MCF 10A (cell line): Measurements from ENCODE around the gene MBIP. TPM values are rescaled to one million over a fixed set of nuclear protein-coding genes. Genes with fewer than 3 reads are reported as not detected.
"Not testable (repeated sequence)": the region's sequence is repeated elsewhere in the genome, so short reads cannot be mapped to it uniquely, and the experiment has no call there.

ENCODE experiments used
- BruUV-seq: library from RNA; stranded (reverse); fragments of 400-500 nt; replicated peaks from 2 replicates; lab custom pipeline; 2021; lab: Mats Ljungman, UMichigan
- CTCF ChIA-PET: fragments of 300-600 bp; sonication (Branson Sonifier 250); formaldehyde crosslinking; extraction: SDS; loops from one replicate; lab custom pipeline; 2021; ENCODE audit warnings: antibody characterized with exemption, inconsistent platforms; lab: Yijun Ruan, JAX
- POLR2A ChIA-PET: fragments of 300-600, 350-650 bp; sonication (Branson Sonifier 250); formaldehyde crosslinking; extraction: SDS; loops from one replicate; lab custom pipeline; 2020; ENCODE audit warnings: antibody characterized with exemption, inconsistent platforms; lab: Yijun Ruan, JAX
- DNase-seq: peaks from one replicate; pipeline ENCODE4 v3.0.0-alpha.2; 2018; ENCODE audit not compliant: unreplicated experiment
- H3K27ac Mint-ChIP-seq: one replicate; pipeline ENCODE4 v1.8.0; 2022; ENCODE audit warnings: mild to moderate bottlenecking, low read depth, mixed read lengths; ENCODE audit not compliant: unreplicated experiment
- H3K27me3 Mint-ChIP-seq: one replicate; pipeline ENCODE4 v1.8.0; 2022; ENCODE audit warnings: mixed read lengths; ENCODE audit not compliant: insufficient read depth, unreplicated experiment
- H3K36me3 Mint-ChIP-seq: one replicate; pipeline ENCODE4 v1.8.0; 2022; ENCODE audit warnings: mild to moderate bottlenecking, moderate library complexity, mixed read lengths; ENCODE audit not compliant: insufficient read depth, unreplicated experiment
- H3K4me1 Mint-ChIP-seq: one replicate; pipeline ENCODE4 v1.8.0; 2022; ENCODE audit warnings: mixed read lengths; ENCODE audit not compliant: insufficient read depth, unreplicated experiment
- H3K4me3 Mint-ChIP-seq: one replicate; pipeline ENCODE4 v1.8.0; 2022; ENCODE audit warnings: mild to moderate bottlenecking, moderate library complexity, mixed read lengths; ENCODE audit not compliant: unreplicated experiment
- H3K9me3 Mint-ChIP-seq: one replicate; pipeline ENCODE4 v1.8.0; 2022; ENCODE audit warnings: mixed read lengths; ENCODE audit not compliant: unreplicated experiment
- intact Hi-C: fragments of 100-400 bp; cut with micrococcal nuclease; formaldehyde crosslinking; loops from 2 replicates; pipeline ENCODE4 v1.14.1; 2022
- total RNA-seq: library from RNA; stranded (reverse); gene quantifications from 2 replicates; pipeline ENCODE4 v1.2.3, GENCODE V29; 2022
- TF ChIP-seq, protein P1 (sequence below): fragments of 200-600 bp; IDR thresholded peaks from one replicate; pipeline ENCODE4 v1.8.0; 2022; ENCODE audit warnings: antibody characterized with exemption, mild to moderate bottlenecking; ENCODE audit not compliant: unreplicated experiment

The MBIP gene
- total RNA-seq, 1 experiment from 2014 or later = 20.9 TPM

DNA sequence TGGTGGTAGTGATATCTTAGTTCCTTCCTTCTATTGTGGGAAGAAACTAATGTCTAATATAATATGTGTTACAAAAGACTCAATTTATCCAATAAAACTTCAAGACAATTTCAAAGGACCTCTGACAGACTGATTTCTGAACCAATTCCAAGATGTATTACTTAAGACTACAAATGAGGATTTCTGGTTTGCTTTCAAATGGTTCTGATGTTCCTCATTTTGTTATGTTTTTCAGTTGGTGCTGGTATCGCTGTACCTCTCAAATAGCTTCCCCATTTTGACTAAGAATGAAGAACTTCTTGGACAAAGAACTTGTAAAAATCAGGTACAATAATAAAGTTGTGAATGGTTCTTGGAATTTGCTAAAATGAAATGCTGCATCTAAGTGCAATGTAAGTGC lies 19.4 kb upstream of the MBIP start:
- Mint-ChIP-seq H3K27ac (no peak overlapping the region), H3K36me3 (no peaks in the 10 kb centered on the region), H3K27me3 (no peaks in the 10 kb centered on the region), H3K9me3 (no peaks in the 10 kb centered on the region), H3K4me1 (no peaks in the 10 kb centered on the region), H3K4me3 (no peak overlapping the region)
- TF ChIP-seq, protein P1, sequence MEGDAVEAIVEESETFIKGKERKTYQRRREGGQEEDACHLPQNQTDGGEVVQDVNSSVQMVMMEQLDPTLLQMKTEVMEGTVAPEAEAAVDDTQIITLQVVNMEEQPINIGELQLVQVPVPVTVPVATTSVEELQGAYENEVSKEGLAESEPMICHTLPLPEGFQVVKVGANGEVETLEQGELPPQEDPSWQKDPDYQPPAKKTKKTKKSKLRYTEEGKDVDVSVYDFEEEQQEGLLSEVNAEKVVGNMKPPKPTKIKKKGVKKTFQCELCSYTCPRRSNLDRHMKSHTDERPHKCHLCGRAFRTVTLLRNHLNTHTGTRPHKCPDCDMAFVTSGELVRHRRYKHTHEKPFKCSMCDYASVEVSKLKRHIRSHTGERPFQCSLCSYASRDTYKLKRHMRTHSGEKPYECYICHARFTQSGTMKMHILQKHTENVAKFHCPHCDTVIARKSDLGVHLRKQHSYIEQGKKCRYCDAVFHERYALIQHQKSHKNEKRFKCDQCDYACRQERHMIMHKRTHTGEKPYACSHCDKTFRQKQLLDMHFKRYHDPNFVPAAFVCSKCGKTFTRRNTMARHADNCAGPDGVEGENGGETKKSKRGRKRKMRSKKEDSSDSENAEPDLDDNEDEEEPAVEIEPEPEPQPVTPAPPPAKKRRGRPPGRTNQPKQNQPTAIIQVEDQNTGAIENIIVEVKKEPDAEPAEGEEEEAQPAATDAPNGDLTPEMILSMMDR = no peak
- ChIA-PET POLR2A (interaction anchor here (1.4 kb wide), 1 partner anchor 20 kb away, joined by 5 read pairs; the partner anchor contains the start of gene MBIP), CTCF (no interaction called here)
- BruUV-seq = no TSS peak
- intact Hi-C loops = no loop called here
- no peak for DNase-seq

- no TSS peak for BruUV-seq
- TF ChIP-seq, protein P1 = no peak
- H3K4me1 Mint-ChIP-seq = peaks cover 6% of the 10 kb centered on the region
- CTCF ChIA-PET = no interaction called here
- intact Hi-C loops = no loop called here
- no peak overlapping the region for H3K4me3 Mint-ChIP-seq
- no peaks in the 10 kb centered on the region for H3K36me3 Mint-ChIP-seq
- H3K9me3 Mint-ChIP-seq = no peaks in the 10 kb centered on the region
- H3K27me3 Mint-ChIP-seq = no peaks in the 10 kb centered on the region
- POLR2A ChIA-PET = interaction anchor here (1.1 to 1.2 kb wide), 2 partner anchors 12 to 15 kb away, joined by 3 read pairs; partner anchors contain the start of gene MBIP
- no peak overlapping the region for H3K27ac Mint-ChIP-seq
- no peak for DNase-seq
Observed at GRCh38 chr14:36333119-36333518, 12.7 kb upstream of the MBIP start.

DNA sequence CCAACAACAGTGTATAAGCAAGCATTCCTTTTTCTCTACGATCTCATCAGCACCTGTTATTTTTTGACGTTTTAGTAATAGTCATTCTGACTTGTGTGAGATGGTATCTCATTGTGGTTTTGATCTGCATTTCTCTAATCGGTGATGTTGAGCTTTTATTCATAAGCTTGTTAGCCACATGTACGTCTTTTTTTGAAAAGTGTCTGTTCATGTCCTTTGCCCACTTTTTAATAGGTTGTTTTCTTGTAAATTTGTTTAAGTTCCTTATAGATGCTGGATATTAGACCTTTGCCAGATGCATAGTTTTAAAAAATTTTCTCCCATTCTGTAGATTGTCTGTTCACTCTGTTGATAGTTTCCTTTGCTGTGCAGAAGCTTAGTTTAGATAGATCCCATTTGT lies 7.1 kb upstream of the MBIP start:
- DNase-seq, H3K4me3 Mint-ChIP-seq, H3K36me3 Mint-ChIP-seq, H3K4me1 Mint-ChIP-seq, intact Hi-C loops, BruUV-seq, H3K9me3 Mint-ChIP-seq, H3K27ac Mint-ChIP-seq: not testable (repeated sequence)
- ChIA-PET CTCF (interaction anchor here (1.2 kb wide), 1 partner anchor 226 kb away, joined by 5 read pairs; no protein-coding TSS in a partner anchor), POLR2A (interaction anchor here (1.2 kb wide), 1 partner anchor 9 kb away, joined by 3 read pairs; no protein-coding TSS in a partner anchor)
- H3K27me3 Mint-ChIP-seq = peaks cover 13% of the 10 kb centered on the region

DNA sequence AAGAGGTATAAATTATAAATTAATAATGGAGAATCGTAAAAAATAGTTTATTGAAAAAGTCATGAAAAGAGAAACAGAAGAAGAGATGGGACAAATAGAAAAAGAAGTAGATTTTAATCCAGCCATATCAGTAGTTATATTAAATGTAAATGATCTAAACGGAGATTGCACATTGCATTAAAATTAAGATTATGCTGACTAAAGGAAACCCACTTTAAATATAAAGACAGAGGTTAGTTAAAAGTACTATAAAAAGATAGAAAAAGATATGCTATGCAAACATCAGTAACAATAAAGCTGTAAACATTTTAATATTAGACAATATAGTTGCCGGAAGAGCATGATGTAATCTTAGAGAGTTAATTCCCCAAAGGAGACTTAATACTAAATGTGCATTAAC lies 5.4 kb upstream of the MBIP start:
- Mint-ChIP-seq H3K9me3 (no peaks in the 10 kb centered on the region), H3K4me1 (peaks cover 2% of the 10 kb centered on the region), H3K4me3 (no peak overlapping the region), H3K36me3 (peaks cover under 1% of the 10 kb centered on the region), H3K27ac (no peak overlapping the region), H3K27me3 (peaks cover 13% of the 10 kb centered on the region)
- intact Hi-C loops = no loop called here
- CTCF ChIA-PET = no interaction called here
- TF ChIP-seq, protein P1 = no peak
- POLR2A ChIA-PET = no interaction called here
- DNase-seq = no peak
- BruUV-seq = no TSS peak
